Large intestine (tissue), 3 donors: ENCODE data around the gene NOX3. TPM values are rescaled to one million over a fixed set of nuclear protein-coding genes. Genes with fewer than 3 reads are reported as not detected.

Experiments
- DNase-seq, 2 donors: peaks; one replicate each; pipeline versions ENCODE4 v3.0.0 to v3.0.0-alpha.2; 2013
- H3K27ac ChIP-seq: one replicate; pipeline ENCODE4 v1.5.1; 2013; ENCODE audit warnings: low read length
- H3K27me3 ChIP-seq: 2 replicates; pipeline ENCODE4 v1.6.1; 2013; ENCODE audit warnings: low read length; ENCODE audit not compliant: control insufficient read depth, insufficient read depth
- H3K36me3 ChIP-seq: 2 replicates; pipeline ENCODE4 v1.6.1; 2013; ENCODE audit warnings: low read length; ENCODE audit not compliant: control insufficient read depth, insufficient read depth
- H3K4me1 ChIP-seq: one replicate; pipeline ENCODE4 v1.6.1; 2013; ENCODE audit warnings: low read length; ENCODE audit not compliant: control insufficient read depth, insufficient read depth
- H3K4me3 ChIP-seq: one replicate; pipeline ENCODE4 v1.5.1; 2013; ENCODE audit warnings: low read length
- H3K9me3 ChIP-seq: one replicate; pipeline ENCODE4 v1.6.1; 2013; ENCODE audit warnings: mild to moderate bottlenecking, low read depth, low read length, moderate library complexity; ENCODE audit not compliant: control insufficient read depth
- WGBS: methylation state at CpG from one replicate; pipeline ENCODE4 v1.1.5; 2013; ENCODE audit warnings: low lambda C conversion rate; ENCODE audit not compliant: insufficient coverage; 5-methylcytosine and 5-hydroxymethylcytosine counted together
- polyA plus RNA-seq: library from polyadenylated mRNA; unstranded; fragments of 120-200 nt; gene quantifications from one replicate; pipeline ENCODE4 v1.2.1, GENCODE V29; 2013

NOX3 gene
- polyA plus RNA-seq, 1 donor, result not detected

DNA sequence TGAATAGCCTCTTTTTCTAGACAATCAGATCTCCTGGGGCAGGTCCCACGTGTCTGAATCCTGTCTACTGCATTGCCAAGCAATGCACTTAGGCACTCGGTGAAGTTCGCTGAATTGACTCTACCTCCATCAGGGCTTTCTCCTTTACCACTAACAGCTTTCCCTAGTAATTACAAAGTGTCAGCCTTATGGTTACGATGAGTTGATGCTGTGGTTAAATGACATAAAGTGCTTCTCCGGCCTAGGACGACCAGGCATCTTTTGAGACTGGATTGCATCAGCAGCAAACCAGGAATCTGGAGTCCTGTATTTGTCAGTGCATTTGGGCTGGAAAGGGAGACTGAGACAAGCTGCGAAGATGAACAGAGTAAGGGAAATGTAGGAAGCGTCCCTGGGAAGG is 21.5 kb downstream of the NOX3 start:
- WGBS, result no CpG with 5 or more reads among the region's 8 CpGs
- no peaks in the 10 kb centered on the region for H3K36me3 ChIP-seq

DNA sequence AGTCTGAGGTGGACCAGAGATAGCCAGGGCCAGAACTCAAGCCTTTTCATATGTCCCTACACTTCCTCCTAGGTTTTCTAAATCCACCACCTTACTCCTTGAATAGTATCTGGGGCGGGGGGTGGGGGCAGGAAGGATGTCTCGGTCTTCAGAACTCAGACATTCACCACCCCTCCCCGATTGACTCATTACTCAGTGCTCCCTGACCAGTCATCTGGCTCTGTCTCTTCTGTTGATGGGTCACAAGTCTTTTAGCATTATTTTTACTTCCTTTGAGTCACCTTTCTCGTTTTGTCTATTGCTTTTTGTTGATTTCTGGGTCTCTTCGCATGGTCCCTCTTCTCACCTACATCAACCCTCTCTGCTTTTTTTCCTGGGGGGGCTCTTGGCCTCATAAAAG is 23.3 kb downstream of the NOX3 start:
- no peaks in the 10 kb centered on the region for H3K36me3 ChIP-seq
- no peak for DNase-seq
- no peaks in the 10 kb centered on the region for H3K27me3 ChIP-seq
- 93% methylated on average over 2 of the region's 5 CpGs for WGBS
- no peaks in the 10 kb centered on the region for H3K9me3 ChIP-seq
- no peak overlapping the region for H3K4me3 ChIP-seq
- no peak overlapping the region for H3K27ac ChIP-seq
- no peaks in the 10 kb centered on the region for H3K4me1 ChIP-seq

More for the DNA sequence above, 21.5 kb downstream of the NOX3 start:
- Histone ChIP-seq H3K27ac (no peak overlapping the region), H3K9me3 (no peaks in the 10 kb centered on the region), H3K27me3 (no peaks in the 10 kb centered on the region), H3K4me1 (no peaks in the 10 kb centered on the region), H3K4me3 (no peak overlapping the region)
- no peak for DNase-seq

DNA sequence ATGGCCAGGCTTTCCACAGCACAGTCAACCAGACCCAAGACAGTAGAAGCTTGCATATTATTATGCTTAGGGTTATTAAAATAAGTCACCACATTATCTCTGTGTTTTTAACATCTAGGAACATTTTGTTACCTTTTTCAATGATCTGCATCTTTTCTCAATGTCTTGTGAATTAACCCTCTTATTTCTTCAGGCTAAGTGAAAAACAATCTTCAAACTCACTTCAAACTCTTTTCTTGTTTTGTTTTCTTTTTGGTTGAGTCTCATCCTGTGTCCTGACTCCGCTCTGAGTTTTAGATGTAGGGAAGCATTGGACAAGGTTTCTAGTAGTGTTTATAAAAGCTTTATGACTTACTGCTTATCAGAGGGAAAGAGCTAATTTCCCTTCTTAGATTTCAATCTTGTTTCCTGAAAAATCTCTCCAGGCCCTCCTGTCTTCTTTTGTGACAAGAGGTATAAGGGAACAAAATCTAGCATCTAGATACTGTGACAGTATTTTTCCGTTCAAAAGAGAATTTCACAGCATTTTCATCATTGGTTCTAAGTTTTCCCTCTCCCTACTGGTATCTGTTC is 26.2 kb downstream of the NOX3 start:
- no peak overlapping the region for H3K4me3 ChIP-seq
- H3K9me3 ChIP-seq, result no peaks in the 10 kb centered on the region
- no peaks in the 10 kb centered on the region for H3K4me1 ChIP-seq
- H3K27me3 ChIP-seq, result no peaks in the 10 kb centered on the region
- WGBS, result no CpG with 5 or more reads among the region's 2 CpGs
- H3K27ac ChIP-seq, result no peak overlapping the region
- DNase-seq, result no peak
- H3K36me3 ChIP-seq, result no peaks in the 10 kb centered on the region

DNA sequence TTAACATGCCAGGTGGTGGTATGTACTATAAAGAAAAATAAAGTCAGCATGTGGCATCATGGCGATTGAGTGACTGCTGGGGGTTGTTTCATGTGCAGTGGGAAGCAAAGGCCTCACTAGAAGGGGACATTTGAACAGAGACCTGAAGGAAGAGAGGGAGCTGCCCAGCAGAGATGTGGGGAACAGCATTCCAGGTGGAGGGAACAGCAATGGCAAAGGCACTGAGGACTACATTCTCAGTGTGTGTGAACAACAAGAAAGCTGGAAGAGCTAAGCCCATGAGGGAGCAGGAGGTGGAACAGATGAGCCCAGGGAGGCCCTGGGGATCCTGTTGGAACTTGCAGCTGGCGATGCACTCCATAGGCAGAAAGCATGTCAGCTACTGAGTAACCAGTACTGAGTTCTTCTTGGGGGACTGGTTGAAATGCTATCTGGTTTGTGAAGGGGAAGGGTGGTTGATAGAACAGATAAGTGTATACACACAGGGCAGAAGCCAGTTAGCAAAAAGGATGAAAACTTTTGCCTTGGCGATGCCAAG is 29.2 kb downstream of the NOX3 start:
- H3K9me3 ChIP-seq, result no peaks in the 10 kb centered on the region
- WGBS, result no CpG with 5 or more reads among the region's 3 CpGs
- no peak for DNase-seq
- H3K36me3 ChIP-seq, result no peaks in the 10 kb centered on the region
- no peaks in the 10 kb centered on the region for H3K27me3 ChIP-seq
- H3K4me1 ChIP-seq, result no peaks in the 10 kb centered on the region
- no peak overlapping the region for H3K4me3 ChIP-seq
- H3K27ac ChIP-seq, result no peak overlapping the region

DNA sequence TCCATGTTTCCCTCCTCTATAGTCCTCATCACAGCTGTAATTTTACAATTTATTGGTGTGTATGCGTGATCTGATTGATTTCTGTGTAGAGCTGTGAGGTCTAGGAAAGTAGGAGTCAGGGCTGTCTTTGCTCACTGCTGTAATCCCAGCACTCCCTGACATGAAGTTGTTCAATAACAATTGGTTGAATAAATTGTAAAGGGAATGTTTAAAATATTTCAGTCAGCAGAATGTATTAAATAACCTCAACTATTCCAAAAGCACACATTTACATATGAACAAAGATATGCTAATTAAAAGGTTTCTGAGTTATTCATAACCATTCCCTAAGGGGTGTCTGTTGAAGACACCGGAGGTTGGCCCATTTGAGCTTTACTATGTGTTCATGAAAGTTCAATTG is 31.5 kb downstream of the NOX3 start:
- no peaks in the 10 kb centered on the region for H3K27me3 ChIP-seq
- no peak overlapping the region for H3K27ac ChIP-seq
- no peak for DNase-seq
- no peaks in the 10 kb centered on the region for H3K4me1 ChIP-seq
- H3K36me3 ChIP-seq, result no peaks in the 10 kb centered on the region
- H3K4me3 ChIP-seq, result no peak overlapping the region
- WGBS, result no CpG with 5 or more reads among the region's 2 CpGs
- no peaks in the 10 kb centered on the region for H3K9me3 ChIP-seq

DNA sequence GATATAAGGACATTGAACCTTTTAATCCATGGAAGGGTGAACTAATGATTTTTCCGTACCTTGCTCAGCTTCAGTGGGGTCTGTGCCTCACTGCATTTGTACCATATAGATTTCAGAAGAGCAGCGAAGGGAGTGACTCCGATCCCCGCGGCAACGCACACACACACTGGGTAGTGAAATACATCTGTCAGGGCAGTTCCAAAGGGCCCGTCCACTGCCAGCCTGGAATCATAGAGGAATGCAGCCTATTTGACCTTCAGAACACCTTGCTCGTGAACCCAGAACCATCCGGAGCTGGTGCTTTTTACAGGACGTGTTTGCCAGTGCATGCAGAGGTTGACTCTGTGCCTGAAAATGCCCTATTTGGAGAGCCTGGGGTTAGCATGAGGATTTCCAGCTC is 33.0 kb downstream of the NOX3 start:
- no peak overlapping the region for H3K4me3 ChIP-seq
- WGBS, result no CpG with 5 or more reads among the region's 10 CpGs
- DNase-seq, result no peak

DNA sequence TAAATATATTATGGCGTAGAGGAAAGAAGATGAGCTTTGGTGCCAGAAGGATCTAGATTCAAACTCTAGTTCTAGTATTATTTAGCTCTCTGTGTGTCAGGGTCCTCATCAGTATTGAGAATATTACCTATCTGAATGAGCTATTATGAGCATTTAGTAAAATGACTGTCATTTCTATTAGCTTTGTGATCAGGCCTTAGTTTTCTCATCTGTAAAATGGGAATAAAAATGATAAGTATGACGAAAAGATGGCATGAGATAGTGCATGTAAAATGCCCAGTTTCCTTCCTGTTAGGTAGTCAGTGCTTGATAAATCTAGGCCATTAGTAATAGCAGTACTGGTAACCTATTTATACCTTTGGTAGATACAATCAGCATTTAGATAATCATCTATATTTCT is 35.1 kb downstream of the NOX3 start:
- Histone ChIP-seq H3K27me3 (no peaks in the 10 kb centered on the region), H3K36me3 (no peaks in the 10 kb centered on the region), H3K9me3 (no peaks in the 10 kb centered on the region), H3K4me1 (no peaks in the 10 kb centered on the region), H3K4me3 (no peak overlapping the region), H3K27ac (no peak overlapping the region)
- no peak for DNase-seq
- no CpG with 5 or more reads among the region's 2 CpGs for whole genome bisulfite sequencing

More for the DNA sequence above, 33.0 kb downstream of the NOX3 start:
- Histone ChIP-seq H3K36me3 (no peaks in the 10 kb centered on the region), H3K4me1 (no peaks in the 10 kb centered on the region), H3K9me3 (no peaks in the 10 kb centered on the region), H3K27ac (no peak overlapping the region), H3K27me3 (no peaks in the 10 kb centered on the region)

DNA sequence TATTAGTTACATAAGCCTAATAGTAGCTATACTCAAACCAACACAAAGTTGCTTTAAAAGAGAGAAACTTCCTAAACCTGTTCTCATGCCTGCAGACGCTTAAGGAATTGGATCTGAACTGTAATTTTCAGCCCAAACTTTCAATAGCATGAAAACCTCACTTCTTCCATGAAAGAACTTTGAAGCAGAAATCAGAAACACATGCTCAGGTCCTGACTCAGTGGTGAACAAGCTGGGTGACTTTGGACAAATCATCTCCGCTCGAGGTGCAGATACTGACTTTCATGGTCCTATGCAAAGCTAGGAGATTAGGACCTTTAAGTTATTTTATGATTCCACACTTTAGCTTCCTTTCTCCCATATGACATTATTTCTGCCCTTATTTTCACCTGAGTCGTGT is 36.5 kb downstream of the NOX3 start:
- WGBS, result 60% methylated on average over 1 of the region's 4 CpGs

DNA sequence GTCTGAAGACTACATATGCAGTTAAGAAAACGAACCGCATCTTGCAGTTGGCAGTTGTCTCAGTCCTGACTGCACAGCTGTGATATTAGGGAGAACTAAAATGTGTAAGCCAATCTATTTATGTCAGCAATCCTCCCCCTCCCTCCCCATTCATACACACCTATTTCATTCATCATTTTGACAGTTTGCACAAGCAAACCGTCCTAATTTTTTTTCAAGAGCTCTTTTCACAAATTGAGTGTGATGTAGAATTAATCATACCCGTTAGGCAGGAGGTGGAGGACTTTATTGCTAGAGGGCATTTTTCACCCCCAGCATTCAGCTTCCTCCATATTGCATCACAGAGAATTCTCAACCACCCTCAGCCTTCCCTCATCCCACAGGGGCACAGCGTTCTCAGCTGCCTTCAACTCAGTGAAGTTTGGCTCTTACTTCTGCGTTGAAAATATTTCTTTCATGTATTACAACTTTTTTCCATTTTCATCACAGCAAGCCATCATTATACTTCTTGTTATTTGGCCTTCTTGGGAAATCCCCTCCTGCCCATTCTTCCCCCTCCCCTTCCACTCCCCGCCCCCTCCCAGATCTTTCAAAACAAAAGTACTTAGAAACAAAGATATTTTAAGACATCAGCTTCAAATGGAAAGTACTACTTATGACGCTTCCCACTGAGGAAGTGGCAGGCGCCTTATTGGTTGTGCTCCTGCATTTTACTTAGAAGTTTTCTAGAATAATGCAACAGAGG is 37.5 kb downstream of the NOX3 start:
- DNase-seq, result peak; percentile 4 to 13
- Histone ChIP-seq H3K4me3 (no peak overlapping the region), H3K27ac (no peak overlapping the region), H3K9me3 (no peaks in the 10 kb centered on the region), H3K36me3 (no peaks in the 10 kb centered on the region), H3K4me1 (peaks cover 3% of the 10 kb centered on the region), H3K27me3 (no peaks in the 10 kb centered on the region)
- WGBS, result 33% methylated on average over 1 of the region's 9 CpGs

More for the DNA sequence above, 36.5 kb downstream of the NOX3 start:
- Histone ChIP-seq H3K4me3 (no peak overlapping the region), H3K27ac (no peak overlapping the region), H3K9me3 (no peaks in the 10 kb centered on the region), H3K27me3 (no peaks in the 10 kb centered on the region), H3K36me3 (no peaks in the 10 kb centered on the region), H3K4me1 (no peaks in the 10 kb centered on the region)
- no peak for DNase-seq

DNA sequence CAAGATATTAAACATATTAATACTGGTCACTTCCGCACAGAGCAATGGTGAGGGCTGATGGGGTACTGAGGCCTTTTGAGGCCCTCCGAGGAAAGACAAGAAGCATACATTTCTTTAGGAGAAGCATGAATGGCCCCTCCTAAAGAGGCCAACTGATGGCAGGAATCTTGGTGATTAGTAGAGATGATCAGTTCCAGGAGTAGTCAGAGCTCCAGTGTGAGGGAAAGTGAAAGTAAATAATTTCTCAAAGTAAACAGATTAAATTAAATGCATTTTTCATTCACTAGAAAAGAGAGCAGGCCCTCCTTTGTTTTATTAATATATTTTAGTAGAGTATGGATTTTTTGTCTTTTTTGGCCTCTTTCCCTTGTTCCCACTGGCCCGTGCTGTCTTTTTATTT is 38.2 kb downstream of the NOX3 start:
- WGBS, result 83% methylated on average over 1 of the region's 3 CpGs

More for the DNA sequence above, 38.2 kb downstream of the NOX3 start:
- Histone ChIP-seq H3K9me3 (no peaks in the 10 kb centered on the region), H3K27ac (no peak overlapping the region), H3K4me1 (peaks cover 3% of the 10 kb centered on the region), H3K36me3 (no peaks in the 10 kb centered on the region), H3K4me3 (no peak overlapping the region), H3K27me3 (no peaks in the 10 kb centered on the region)
- no peak for DNase-seq
